Stimulated activated CD8-positive, alpha-beta memory T cell treated with anti-CD3 and anti-CD28 coated beads, Interleukin-4, amount 100 ng/mL, for 24 hours (primary cell): ENCODE measurements around the gene KCNMB1.

Experiments used
- DNase-seq: peaks from one replicate; pipeline ENCODE4 v3.0.0-alpha.2; 2020; ENCODE audit warnings: low read depth

Gene KCNMB1

DNA sequence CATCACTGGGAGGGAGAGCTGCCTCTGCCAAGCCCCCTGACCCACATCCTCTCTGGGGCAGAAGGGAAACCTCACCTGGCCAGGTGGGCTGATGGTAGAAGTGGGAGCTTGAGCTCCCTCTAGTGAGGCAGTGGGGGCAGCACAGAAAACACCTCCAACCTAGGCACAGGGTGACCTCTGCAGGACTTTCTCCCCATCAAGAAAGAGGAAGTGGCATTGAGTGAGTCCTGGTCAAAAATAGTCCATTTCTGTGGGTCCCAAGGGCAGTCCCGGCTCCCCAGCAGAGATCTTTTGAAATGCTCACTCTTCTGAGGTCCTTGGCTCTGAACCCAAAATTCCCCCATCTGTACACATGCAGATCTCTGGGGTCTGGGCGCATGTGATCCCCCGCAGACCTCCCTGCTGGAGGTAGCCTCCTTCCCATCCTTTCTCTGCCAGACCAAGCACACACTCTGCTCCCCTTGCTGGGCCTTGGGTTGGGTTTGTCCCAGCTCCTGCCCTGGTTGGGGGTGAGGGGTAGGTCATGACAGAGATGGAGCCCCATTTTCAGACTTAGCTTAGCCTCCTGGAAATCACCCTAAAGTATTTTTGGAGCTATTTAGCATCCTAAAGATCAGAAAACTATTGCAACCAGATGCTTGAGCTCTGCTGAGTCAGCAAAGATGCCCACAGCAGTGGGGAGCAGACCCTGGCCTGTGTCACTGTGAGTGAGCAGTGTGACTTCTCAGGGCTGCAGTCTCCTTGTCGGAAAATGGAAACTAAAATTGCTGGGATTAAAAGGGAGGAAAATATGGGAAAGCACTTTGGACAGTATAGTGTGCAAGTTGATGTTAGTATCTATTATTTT is 50.0 kb downstream of the KCNMB1 start:
- peak; percentile 43 for DNase-seq

DNA sequence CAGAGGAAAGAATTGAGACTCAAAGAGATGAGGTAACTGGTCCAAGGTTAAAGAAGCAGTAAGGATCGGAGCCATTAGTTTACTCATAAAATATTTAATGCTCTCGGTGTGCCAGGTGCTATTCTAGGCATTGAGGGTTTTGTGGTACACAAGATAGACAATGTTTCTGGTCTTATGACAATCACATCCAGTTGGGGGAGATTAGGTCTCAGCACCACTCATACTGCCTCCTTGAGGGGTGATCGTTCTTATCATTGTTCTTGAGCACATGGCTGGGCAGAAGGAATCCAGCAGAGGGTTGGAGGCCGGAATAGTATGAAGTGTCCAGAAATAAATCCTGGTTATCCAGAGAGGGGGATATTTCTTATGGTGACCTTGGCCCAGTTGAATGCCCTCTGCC is 50.9 kb downstream of the KCNMB1 start:
- DNase-seq, result no peak

DNA sequence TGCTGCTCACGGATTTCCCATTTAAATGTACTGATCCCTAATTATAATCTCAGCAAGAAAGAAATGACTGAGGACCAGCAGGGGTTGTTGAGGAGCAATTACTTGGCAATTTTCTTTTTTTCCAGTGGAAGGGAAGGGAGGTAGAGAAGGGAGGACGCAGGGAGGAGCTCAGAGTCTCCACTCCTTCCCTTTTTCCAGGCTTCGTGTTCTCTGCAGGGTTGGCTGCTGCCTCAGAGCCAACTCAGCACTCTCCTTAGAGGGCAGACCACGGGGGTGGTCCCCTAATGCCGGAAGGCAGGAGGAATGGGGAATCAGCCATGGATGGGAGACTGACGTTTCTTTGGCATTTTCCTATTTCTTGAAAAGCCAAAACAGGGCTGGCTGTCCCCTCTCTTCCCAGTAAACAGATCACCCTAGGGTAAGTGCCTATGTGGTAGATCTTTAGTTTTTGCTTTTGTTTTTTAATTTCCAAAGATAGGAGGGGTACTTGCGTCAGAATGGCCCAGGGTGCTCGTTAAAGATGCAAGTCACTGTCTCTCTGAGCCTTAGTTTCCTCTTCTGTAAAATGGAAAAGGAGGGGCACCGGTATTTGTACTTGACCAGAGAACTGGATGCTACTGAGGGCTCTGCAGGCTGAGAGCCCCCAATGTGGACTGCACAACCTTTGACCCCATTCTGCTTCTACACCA is 52.0 kb downstream of the KCNMB1 start:
- no peak for DNase-seq

DNA sequence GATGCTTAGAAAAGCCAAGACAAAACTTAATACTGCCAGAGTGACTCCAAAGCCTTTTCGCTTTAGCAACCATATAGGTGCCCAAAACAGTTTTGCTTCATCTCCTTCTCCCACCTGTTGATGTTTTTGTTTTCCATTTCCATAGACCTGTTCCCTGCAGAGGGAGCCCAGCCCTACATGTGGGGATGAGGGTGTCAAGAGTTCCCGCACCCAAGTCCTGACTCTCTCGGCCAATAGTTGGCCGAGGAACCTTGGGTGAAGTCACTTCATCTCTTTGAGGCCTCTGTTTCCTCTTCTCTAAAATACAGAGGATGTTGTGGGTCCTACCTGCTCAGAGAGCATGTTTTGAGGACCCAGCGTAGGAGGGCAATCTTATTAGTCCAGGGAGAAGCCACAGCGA is 53.1 kb downstream of the KCNMB1 start:
- no peak for DNase-seq

DNA sequence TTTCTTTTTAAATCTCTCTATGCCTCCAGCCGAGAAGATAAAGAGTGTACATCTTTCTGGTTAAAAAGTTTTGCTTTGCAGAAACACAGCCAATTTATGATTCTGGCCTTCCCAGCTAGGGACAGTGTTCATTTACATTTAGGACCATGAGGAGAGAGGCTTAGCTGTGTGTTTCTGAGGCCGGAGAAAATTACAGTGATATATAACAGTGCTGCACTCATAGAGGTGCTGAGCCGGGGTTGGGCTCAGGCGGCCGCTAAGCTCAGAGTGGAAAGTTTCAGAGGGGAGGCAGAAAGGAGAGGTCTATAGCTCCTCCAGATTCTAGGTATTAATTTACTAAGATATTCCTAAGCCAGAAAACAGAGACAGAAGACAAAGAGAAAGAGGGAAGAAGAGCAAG is 54.5 kb downstream of the KCNMB1 start:
- DNase-seq, result no peak

DNA sequence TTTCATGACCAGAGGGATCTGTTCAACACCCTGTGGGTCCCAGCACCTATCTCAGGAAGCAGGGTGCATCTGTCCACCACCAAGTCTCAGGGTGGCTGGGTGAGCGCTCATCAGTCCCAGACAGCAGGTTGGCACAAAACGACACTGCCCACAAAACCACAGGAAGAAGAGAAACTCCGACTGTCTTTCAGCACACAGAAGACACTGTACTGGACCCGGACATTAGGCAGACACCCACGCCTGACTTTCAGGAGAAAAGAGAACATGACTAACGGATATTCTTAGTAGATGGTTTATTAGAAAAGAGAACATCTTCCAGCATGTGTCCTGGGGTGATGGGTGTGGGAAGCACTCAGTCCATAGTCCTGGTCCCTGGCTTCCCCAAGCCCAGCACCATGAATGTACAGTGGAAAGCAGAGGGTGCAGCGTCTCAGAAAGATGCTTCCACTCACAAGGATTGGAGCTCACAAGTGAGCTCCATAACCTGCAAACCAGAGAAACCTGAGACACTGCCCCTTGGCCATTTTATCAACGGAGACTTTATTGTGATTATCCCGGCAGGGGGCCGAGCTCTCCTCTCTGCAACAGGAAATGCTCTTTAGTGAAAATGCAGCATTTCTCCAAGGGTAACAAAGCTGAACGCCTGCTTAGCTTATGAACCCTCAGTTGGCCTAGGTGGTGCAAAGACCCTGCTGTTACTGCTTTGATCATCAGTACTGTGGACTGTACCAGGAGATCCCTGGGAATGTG is 55.8 kb downstream of the KCNMB1 start:
- peak; percentile 56 for DNase-seq

DNA sequence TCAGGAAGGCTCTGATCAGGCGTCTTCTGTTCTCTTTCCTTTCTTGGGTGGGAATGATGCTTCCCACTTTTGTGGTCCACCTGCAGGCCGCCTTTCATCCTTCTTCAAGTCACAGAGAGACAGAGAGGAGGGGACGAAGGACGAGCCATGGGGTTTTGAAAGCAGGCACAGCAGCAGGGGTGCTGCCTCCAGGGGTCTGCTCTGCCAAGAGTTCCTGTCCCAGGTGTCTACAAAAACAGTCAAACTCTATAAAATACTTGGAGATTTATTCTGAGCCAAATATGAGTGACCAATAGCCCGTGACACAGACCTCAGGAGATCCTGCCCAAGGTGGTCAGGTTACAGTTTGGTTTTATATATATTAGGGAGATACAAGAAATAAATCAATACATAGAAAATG is 57.1 kb downstream of the KCNMB1 start:
- no peak for DNase-seq

DNA sequence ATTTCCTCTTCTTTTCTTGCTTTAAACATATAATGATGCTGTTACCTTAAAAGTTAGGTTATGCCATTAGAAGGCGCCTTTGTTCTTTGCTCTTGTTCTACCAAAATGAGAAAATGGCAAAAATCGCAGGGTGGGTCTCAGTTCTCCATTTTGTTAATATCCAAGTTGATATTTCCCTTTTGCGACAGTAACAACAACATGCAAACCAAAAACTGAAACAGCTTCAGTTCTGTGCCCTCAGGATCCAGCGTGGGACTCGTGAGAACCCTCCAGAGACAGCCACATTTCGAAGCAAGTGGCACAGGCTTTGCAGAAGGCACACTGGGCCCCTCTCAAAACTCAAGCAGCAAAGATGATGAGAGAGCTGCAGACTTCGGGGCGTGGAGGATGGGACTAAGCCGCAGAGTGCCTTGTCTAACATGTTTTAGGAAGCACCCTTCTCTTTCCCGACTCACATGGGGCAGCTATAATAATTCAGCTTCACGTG is 58.6 kb downstream of the KCNMB1 start:
- no peak for DNase-seq

DNA sequence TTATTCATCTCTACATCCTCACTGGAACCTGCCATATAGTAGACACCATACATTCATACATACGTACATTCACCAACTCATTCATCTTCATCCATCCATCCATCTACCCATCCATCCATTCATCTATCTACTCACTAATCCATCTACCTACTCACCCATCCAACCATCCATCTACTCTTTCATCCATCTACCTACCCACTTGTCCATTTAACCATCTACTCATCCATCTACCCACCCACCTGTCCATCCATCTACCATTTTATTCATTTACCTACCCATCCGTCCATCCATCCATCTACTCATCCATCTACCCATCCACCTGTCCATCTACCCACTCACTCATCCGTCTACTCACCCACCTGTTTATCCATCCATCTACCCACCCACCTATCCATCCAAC is 59.6 kb downstream of the KCNMB1 start:
- DNase-seq, result no peak

DNA sequence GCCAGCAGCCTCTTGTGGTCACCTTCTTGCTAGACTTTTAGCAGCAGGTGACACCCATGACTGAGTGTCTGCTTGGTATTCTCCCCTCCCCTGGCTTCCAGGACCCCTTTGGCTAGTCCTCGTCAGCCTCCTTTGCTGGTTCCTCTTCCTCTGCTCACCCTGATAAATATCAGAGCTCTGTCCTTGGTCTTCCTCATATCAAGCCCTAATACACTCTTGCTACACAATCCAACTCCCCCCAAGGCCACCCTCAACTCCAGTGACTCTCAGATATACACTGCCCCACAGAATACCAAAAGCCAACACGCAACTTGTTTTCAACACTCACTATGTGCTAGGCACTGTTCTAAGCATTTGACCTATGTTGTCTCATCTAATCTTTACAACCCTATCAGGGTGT is 61.3 kb downstream of the KCNMB1 start:
- no peak for DNase-seq

DNA sequence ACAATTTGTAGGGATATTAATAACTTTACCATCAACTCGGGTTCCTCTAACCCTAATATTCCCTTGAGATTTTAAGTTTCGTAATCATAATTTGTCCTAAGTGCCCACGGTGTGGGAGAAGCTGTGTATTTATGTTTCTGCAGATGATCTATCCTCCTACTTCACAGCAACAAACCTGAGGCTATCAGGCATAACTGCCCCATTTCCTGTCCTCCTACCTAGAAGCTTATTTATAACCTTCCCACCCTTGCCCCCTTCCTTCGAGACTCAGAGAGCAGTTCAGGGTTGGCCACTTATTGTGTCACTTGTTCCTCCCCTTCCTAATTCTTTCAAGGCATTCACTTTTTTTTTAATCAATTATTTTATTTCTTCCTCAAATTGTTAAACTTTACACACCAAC is 62.0 kb downstream of the KCNMB1 start:
- no peak for DNase-seq
